Measurements from ENCODE around the gene DDIT3. TPM values are rescaled to one million over a fixed set of nuclear protein-coding genes. Genes with fewer than 3 reads are reported as not detected.

Gene DDIT3
- total and polyA plus RNA-seq, 2 of the 8 experiments (the other 6 are each of a cell fraction or from before 2014, with no cell fraction given) = 4.9 to 5.7 TPM

- TF ChIP-seq CHD7 (IDR thresholded peaks at IDR 0.05; ENCODE audit: insufficient replicate concordance, low read length) (no peak), NRF1 (IDR thresholded peaks at IDR 0.05; ENCODE audit: low read depth, low read length) (no peak), BACH1 (IDR thresholded peaks at IDR 0.05; ENCODE audit: low read length) (no peak), ZNF274 (IDR thresholded peaks at IDR 0.05; ENCODE audit: borderline replicate concordance, extremely low read depth, low read length) (no peak), POLR2A (IDR thresholded peaks at IDR 0.05; ENCODE audit: control extremely low read depth in 1 of 2, low read depth in 2 of 2, low read length in 2 of 2) (peak in 1 of 2 experiments; percentile 51; a peak in 2 of 3 replicates), MAX (IDR thresholded peaks at IDR 0.05) (no peak), SAP30 (IDR thresholded peaks at IDR 0.05; ENCODE audit: insufficient read depth, insufficient replicate concordance, low read length) (no peak), POLR2AphosphoS5 (IDR thresholded peaks at IDR 0.05; ENCODE audit: low read depth, low read length) (peak; percentile 43), SIN3A (conservative IDR thresholded peaks at IDR 0.05 in 1 of 2, IDR thresholded peaks at IDR 0.05 in 1 of 2; ENCODE audit: low read depth in 1 of 2, low read length in 2 of 2) (no peak)
Measured at GRCh38 chr12:57497223-57498131, 22.8 kb downstream of the DDIT3 start (continued).

Measured in H1 (cell line).